Thyroid gland (tissue), 4 donors: Measurements from ENCODE around the gene TMA7B.

Experiments
- POLR2A ChIP-seq, 2 donors: fragments of 450-650 bp; IDR thresholded peaks; one replicate each; pipeline ENCODE4 v1.6.1; 2017; ENCODE audit warnings: antibody characterized with exemption in 2 of 2, mild to moderate bottlenecking in 2 of 2, moderate library complexity in 1 of 2
- TF ChIP-seq, protein P1 (sequence below), 6 experiments: fragments of 200-600 bp in 3 of 6; fragments of 450-650 bp in 3 of 6; sonication (generic) in 3 of 6; IDR thresholded peaks; one replicate each; pipeline ENCODE4 v1.5.1; 2016 to 2019; ENCODE audit warnings: antibody characterized with exemption in 6 of 6, mild to moderate bottlenecking in 2 of 6, inconsistent platforms in 1 of 6, moderate library complexity in 1 of 6

DNA sequence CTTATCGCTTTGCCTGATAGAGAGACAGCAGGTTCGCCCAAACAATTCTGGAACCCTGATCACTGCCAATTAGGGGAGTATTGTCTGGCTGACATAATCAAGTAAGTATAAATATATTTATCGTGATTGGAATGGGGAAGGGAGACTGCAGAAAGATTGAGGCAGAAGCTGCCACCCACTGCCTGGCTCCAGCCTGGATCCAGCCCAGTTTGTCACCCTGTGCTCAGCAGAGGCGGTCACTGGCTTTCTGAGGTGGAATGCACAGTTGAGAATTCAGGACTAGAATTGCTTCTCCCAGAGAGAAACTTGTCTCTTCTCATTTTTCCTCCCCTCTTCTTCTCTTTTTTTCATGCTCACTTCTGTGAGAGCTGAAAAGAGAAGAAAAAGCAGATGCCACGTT, 33.4 kb upstream of the TMA7B start:
- TF ChIP-seq, protein P1, sequence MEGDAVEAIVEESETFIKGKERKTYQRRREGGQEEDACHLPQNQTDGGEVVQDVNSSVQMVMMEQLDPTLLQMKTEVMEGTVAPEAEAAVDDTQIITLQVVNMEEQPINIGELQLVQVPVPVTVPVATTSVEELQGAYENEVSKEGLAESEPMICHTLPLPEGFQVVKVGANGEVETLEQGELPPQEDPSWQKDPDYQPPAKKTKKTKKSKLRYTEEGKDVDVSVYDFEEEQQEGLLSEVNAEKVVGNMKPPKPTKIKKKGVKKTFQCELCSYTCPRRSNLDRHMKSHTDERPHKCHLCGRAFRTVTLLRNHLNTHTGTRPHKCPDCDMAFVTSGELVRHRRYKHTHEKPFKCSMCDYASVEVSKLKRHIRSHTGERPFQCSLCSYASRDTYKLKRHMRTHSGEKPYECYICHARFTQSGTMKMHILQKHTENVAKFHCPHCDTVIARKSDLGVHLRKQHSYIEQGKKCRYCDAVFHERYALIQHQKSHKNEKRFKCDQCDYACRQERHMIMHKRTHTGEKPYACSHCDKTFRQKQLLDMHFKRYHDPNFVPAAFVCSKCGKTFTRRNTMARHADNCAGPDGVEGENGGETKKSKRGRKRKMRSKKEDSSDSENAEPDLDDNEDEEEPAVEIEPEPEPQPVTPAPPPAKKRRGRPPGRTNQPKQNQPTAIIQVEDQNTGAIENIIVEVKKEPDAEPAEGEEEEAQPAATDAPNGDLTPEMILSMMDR (IDR thresholded peaks at IDR 0.05) = no peak
- TF ChIP-seq POLR2A (IDR thresholded peaks at IDR 0.05) = no peak
